CD4-positive, alpha-beta T cell treated with Interleukin-2 at 100 ng/mL for 4 hours (primary cell): ENCODE data around the gene FBXO33.
A peak's percentile ranks its signal among the peaks of the same experiment; 100 is the strongest.
"Not testable (repeated sequence)": the region's sequence is repeated elsewhere in the genome, so short reads cannot be mapped to it uniquely, and the experiment has no call there.

ENCODE experiments used
- DNase-seq: peaks from one replicate; pipeline ENCODE4 v3.0.0-alpha.2; 2020; ENCODE audit warnings: low spot score

The FBXO33 gene

DNA sequence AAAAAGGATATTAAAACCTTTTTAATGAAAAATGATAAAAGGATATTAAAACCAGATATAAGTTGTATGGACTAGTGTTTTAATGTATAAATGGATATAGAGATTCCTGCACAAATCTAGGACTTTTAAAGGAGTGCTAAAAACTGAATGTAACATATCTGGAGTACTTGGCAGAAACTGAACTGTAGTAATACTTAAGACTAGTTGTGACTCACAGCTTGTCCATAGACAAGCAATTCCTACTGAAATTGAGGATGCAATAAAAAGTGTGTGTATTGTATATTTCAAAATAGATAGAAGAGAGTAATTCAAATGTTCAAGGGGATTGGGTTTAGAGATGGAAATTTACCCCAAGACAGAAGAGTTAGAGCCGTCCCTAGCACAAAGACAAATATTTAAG lies 59.6 kb downstream of the FBXO33 start:
- DNase-seq = no peak

- DNase-seq = no peak
Observed at GRCh38 chr14:39370415-39370814, 61.8 kb downstream of the FBXO33 start.

GRCh38 chr14:39369029-39369428 lies 63.2 kb downstream of the FBXO33 start:
- DNase-seq = no peak

GRCh38 chr14:39368261-39368959 lies 63.8 kb downstream of the FBXO33 start:
- DNase-seq = peak; percentile 13

GRCh38 chr14:39367387-39367751 lies 64.9 kb downstream of the FBXO33 start:
- no peak for DNase-seq

GRCh38 chr14:39366460-39367386 lies 65.5 kb downstream of the FBXO33 start:
- no peak for DNase-seq

- no peak for DNase-seq
Observed at GRCh38 chr14:39365354-39365753, 66.9 kb downstream of the FBXO33 start.

GRCh38 chr14:39364509-39364908 lies 67.7 kb downstream of the FBXO33 start:
- no peak for DNase-seq

DNA sequence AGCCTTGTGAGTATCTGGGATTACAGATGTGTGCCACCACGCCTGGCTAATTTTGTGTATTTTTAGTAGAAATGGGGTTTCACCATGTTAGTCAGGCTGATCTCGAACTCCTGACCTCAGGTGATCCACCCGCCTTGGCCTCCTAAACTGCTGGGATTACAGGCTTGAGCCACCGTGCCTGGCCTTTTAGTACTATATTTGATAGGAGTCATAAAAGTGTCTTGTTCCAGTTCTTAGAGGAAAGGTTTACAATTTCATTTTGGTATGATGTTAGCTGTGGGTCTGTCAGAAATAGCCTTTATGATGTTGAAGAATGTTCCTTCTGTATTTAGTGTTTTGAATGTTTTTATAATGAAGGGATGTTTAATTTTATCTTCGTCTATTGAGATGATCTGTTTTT lies 70.7 kb downstream of the FBXO33 start:
- not testable (repeated sequence) for DNase-seq

DNA sequence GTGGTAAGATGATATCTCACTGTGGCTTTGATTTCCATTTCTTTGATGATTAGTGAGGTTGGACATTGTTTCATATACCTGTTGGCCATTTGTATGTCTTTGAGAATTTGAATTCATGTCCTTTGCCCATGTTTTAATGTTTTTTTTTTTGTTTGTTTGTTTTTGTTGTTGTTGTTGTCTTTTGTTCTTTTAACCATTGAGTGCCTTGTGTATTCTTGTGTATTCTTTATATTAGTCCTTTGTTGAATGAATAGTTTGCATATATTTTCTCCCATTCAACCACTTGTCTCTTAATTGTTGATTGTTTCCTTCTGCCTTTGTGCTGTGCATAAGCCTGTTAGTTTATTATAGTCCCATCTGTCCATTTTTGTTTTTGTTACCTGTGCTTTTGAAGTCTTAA lies 71.9 kb downstream of the FBXO33 start:
- no peak for DNase-seq

GRCh38 chr14:39359069-39359468 lies 73.2 kb downstream of the FBXO33 start:
- DNase-seq = not testable (repeated sequence)

DNA sequence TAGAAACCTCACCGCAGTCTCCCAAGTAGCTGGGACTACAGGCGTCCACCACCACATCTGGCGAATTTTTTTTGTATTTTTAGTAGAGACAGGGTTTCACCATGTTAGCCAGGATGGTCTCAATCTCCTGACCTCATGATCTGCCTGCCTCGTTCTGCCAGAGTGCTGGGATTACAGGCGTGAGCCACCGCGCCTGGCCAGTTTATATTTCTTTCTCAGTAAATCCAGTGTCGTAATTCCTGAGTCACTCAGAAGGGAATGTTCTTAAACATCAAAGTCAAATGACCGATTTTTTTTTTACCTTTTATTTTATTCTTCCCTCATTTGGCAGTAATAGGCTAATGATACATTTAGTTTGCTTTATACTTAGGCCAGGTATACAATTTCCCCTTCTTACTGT lies 80.5 kb downstream of the FBXO33 start:
- DNase-seq = no peak

DNA sequence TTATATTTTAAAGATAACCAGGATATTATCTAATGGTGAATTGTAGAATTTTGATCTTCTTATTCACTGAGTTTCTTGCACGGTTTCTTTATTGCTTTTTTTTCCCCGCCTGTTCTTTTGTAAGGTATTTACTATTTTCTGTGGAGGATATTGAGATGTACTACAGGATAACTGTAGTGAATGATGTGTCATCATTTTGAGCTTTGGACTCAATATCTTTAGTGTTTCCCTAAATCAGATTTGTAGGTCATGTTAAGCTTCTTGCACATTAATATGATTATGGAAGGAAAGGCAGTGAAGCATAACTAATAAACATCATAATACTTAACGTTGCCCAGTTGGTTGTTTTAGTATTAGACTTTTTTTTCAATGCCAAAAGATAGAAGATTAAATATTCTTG lies 81.4 kb downstream of the FBXO33 start:
- DNase-seq = no peak
